H1 (cell line): Measurements from ENCODE around the gene BRMS1. TPM values are rescaled to one million over a fixed set of nuclear protein-coding genes. Genes with fewer than 3 reads are reported as not detected.
A peak's percentile ranks its signal among the peaks of the same experiment; 100 is the strongest.

Source experiments
- CTCF ChIA-PET: fragments of 300-600 bp; sonication (Branson Sonifier 250); formaldehyde crosslinking; loops from one replicate; lab custom pipeline; 2021; ENCODE audit not compliant: partially characterized antibody; lab: Charles Lee
- POLR2A ChIA-PET: fragments of 300-600 bp; sonication (Branson Sonifier 250); formaldehyde crosslinking; loops from one replicate; lab custom pipeline; 2021; ENCODE audit warnings: inconsistent platforms; ENCODE audit not compliant: partially characterized antibody; lab: Charles Lee
- DNase-seq, 2 experiments: peaks; one replicate each; pipeline versions ENCODE4 v3.0.0 to v3.0.0-alpha.2; 2010 to 2022; ENCODE audit warnings: low spot score in 2 of 2, low read depth in 1 of 2, mixed read lengths in 1 of 2
- FAIRE-seq: peaks from 2 replicates; lab custom pipeline; 2011; peaks lifted over from hg19 to GRCh38; lab: Jason Lieb, UNC
- H2AFZ ChIP-seq: 2 replicates; pipeline ENCODE4 v1.8.1; 2012; ENCODE audit warnings: low read length, inconsistent platforms
- H2AK5ac ChIP-seq: 2 replicates; pipeline ENCODE4 v1.6.1; 2013; ENCODE audit warnings: low read depth, low read length
- H2BK120ac ChIP-seq: replicated peaks from 2 replicates; pipeline ENCODE3; 2013; ENCODE audit warnings: low read depth, low read length, inconsistent platforms
- H2BK12ac ChIP-seq: 2 replicates; pipeline ENCODE4 v1.6.1; 2013; ENCODE audit warnings: low read depth, low read length
- H2BK15ac ChIP-seq: 2 replicates; pipeline ENCODE4 v1.6.1; 2013; ENCODE audit warnings: low read length
- H2BK20ac ChIP-seq: 2 replicates; pipeline ENCODE4 v1.6.1; 2013; ENCODE audit warnings: low read length
- H2BK5ac ChIP-seq: 2 replicates; pipeline ENCODE4 v1.6.1; 2013; ENCODE audit warnings: low read depth, low read length
- H3K14ac ChIP-seq: 2 replicates; pipeline ENCODE4 v1.6.1; 2013; ENCODE audit warnings: inconsistent platforms; ENCODE audit not compliant: insufficient read length
- H3K18ac ChIP-seq: 2 replicates; pipeline ENCODE4 v1.6.1; 2013; ENCODE audit warnings: low read length; ENCODE audit errors: extremely low read depth
- H3K23ac ChIP-seq: 2 replicates; pipeline ENCODE4 v1.6.1; 2013; ENCODE audit warnings: inconsistent platforms; ENCODE audit not compliant: insufficient read length
- H3K23me2 ChIP-seq: 2 replicates; pipeline ENCODE4 v1.6.1; 2013; ENCODE audit warnings: low read depth, low read length
- H3K27ac ChIP-seq: 2 replicates; pipeline ENCODE4 v1.6.1; 2011; ENCODE audit warnings: low read depth, low read length, inconsistent platforms
- H3K27me3 ChIP-seq, 4 experiments: replicated peaks in 1 of 4; 1 replicate in 1 of 4; 2 replicates in 3 of 4; pipeline versions ENCODE4 v1.6.1 to v1.8.1; 2011 to 2013; ENCODE audit warnings: low read length in 3 of 4, mild to moderate bottlenecking in 3 of 4, inconsistent platforms in 2 of 4, mixed read lengths in 2 of 4, moderate library complexity in 1 of 4; ENCODE audit not compliant: control insufficient read depth in 3 of 4, insufficient read depth in 3 of 4; ENCODE audit errors: extremely low read depth in 1 of 4
- H3K36me3 ChIP-seq, 4 experiments: 2 replicates each; pipeline versions ENCODE4 v1.6.1 to v1.8.1; 2011 to 2013; ENCODE audit warnings: mild to moderate bottlenecking in 4 of 4, low read length in 3 of 4, moderate library complexity in 2 of 4, control low read depth in 1 of 4, inconsistent platforms in 1 of 4; ENCODE audit not compliant: insufficient read depth in 4 of 4, control insufficient read depth in 2 of 4
- H3K4ac ChIP-seq: replicated peaks from 2 replicates; pipeline ENCODE3; 2013; ENCODE audit warnings: low read length, low read depth, mixed read lengths, inconsistent platforms; ENCODE audit not compliant: insufficient read length
- H3K4me1 ChIP-seq, 4 experiments: replicated peaks in 1 of 4; 1 replicate in 1 of 4; 2 replicates in 3 of 4; pipeline versions ENCODE4 v1.6.1 to v1.8.1; 2011 to 2013; ENCODE audit warnings: low read length in 3 of 4, inconsistent platforms in 2 of 4, mixed read lengths in 1 of 4; ENCODE audit not compliant: insufficient read depth in 4 of 4, control insufficient read depth in 3 of 4
- H3K4me2 ChIP-seq, 2 experiments: 2 replicates each; pipeline versions ENCODE4 v1.6.1 to v1.8.1; 2011 to 2013; ENCODE audit warnings: low read depth in 2 of 2, low read length in 2 of 2, control low read depth in 1 of 2, inconsistent platforms in 1 of 2, mild to moderate bottlenecking in 1 of 2; ENCODE audit not compliant: insufficient read depth in 1 of 2
- H3K4me3 ChIP-seq, 4 experiments: fragments of 200-600, 300-600 bp in 1 of 4; sonication (generic), shearing (Covaris generic), sonication (Bioruptor Twin) in 1 of 4; 2 replicates each; pipeline versions ENCODE4 v1.5.1 to v1.8.1; 2011 to 2016; ENCODE audit warnings: low read length in 4 of 4, low read depth in 3 of 4, control low read depth in 2 of 4, inconsistent platforms in 2 of 4, mild to moderate bottlenecking in 2 of 4, mixed read lengths in 1 of 4, moderate library complexity in 1 of 4; ENCODE audit not compliant: insufficient read depth in 2 of 4; ENCODE audit errors: extremely low read depth in 1 of 4
- H3K56ac ChIP-seq: replicated peaks from 2 replicates; pipeline ENCODE3; 2013; ENCODE audit warnings: low read depth, mild to moderate bottlenecking, mixed read lengths, low read length, inconsistent platforms; ENCODE audit not compliant: insufficient read length
- H3K79me1 ChIP-seq: 2 replicates; pipeline ENCODE4 v1.6.1; 2013; ENCODE audit warnings: low read depth, low read length, control low read depth
- H3K79me2 ChIP-seq, 2 experiments: 2 replicates each; pipeline versions ENCODE4 v1.6.1 to v1.8.1; 2012 to 2013; ENCODE audit warnings: low read length in 2 of 2, mild to moderate bottlenecking in 2 of 2, inconsistent platforms in 1 of 2; ENCODE audit not compliant: insufficient read depth in 2 of 2, control insufficient read depth in 1 of 2
- H3K9ac ChIP-seq, 4 experiments: replicated peaks in 1 of 4; 1 replicate in 1 of 4; 2 replicates in 3 of 4; pipeline versions ENCODE4 v1.6.1 to v1.8.1; 2011 to 2013; ENCODE audit warnings: low read depth in 3 of 4, low read length in 3 of 4, control low read depth in 2 of 4, mild to moderate bottlenecking in 2 of 4, moderate library complexity in 2 of 4, inconsistent platforms in 1 of 4; ENCODE audit errors: extremely low read depth in 1 of 4
- H3K9me3 ChIP-seq, 2 experiments: 2 replicates each; pipeline versions ENCODE4 v1.6.1 to v1.8.1; 2012 to 2013; ENCODE audit warnings: mild to moderate bottlenecking in 2 of 2, moderate library complexity in 2 of 2, control low read depth in 1 of 2, inconsistent platforms in 1 of 2, low read depth in 1 of 2, low read length in 1 of 2, mixed read lengths in 1 of 2; ENCODE audit not compliant: insufficient read depth in 2 of 2
- H4K20me1 ChIP-seq, 2 experiments: replicated peaks in 1 of 2; 2 replicates each; pipeline versions ENCODE3 to v1.8.1; 2011 to 2013; ENCODE audit warnings: inconsistent platforms in 2 of 2, low read length in 2 of 2, mild to moderate bottlenecking in 1 of 2; ENCODE audit not compliant: insufficient read depth in 2 of 2, control insufficient read depth in 1 of 2
- H4K5ac ChIP-seq: 2 replicates; pipeline ENCODE4 v1.6.1; 2013; ENCODE audit warnings: low read length, low read depth, mixed read lengths, inconsistent platforms; ENCODE audit not compliant: insufficient read length
- H4K8ac ChIP-seq: 2 replicates; pipeline ENCODE4 v1.8.0; 2013; ENCODE audit warnings: mild to moderate bottlenecking, moderate library complexity, low read length, inconsistent platforms; ENCODE audit not compliant: insufficient read depth; ENCODE audit errors: extremely low read depth
- H4K91ac ChIP-seq: replicated peaks from 2 replicates; pipeline ENCODE3; 2013; ENCODE audit warnings: low read length, mixed read lengths, inconsistent platforms; ENCODE audit not compliant: insufficient read length
- BACH1 ChIP-seq: IDR thresholded peaks from 2 replicates; pipeline ENCODE4 v1.6.1; 2012; ENCODE audit warnings: low read length, improper control_type of control experiment
- CBX8 ChIP-seq: fragments of 300-800, 300-1000 bp; sonication (generic); IDR thresholded peaks from 2 replicates; pipeline ENCODE4 v1.7.1; 2016; ENCODE audit warnings: low read depth, low read length, borderline replicate concordance
- CTBP2 ChIP-seq: IDR thresholded peaks from 2 replicates; pipeline ENCODE4 v1.7.0; 2011; ENCODE audit warnings: borderline replicate concordance, mild to moderate bottlenecking, moderate library complexity, mixed read lengths, low read length; ENCODE audit not compliant: insufficient read depth, insufficient read length
- GABPA ChIP-seq: IDR thresholded peaks from 2 replicates; pipeline ENCODE4 v1.6.1; 2011; ENCODE audit warnings: mild to moderate bottlenecking, low read length, moderate library complexity, borderline replicate concordance; ENCODE audit not compliant: insufficient read depth
- JUN ChIP-seq: IDR thresholded peaks from 2 replicates; pipeline ENCODE4 v1.6.1; 2011; ENCODE audit warnings: low read depth, mild to moderate bottlenecking, improper control_type of control experiment, low read length
- MAFK ChIP-seq: IDR thresholded peaks from 2 replicates; pipeline ENCODE4 v1.6.1; 2012; ENCODE audit warnings: low read depth, mild to moderate bottlenecking, improper control_type of control experiment, low read length
- RBBP5 ChIP-seq: IDR thresholded peaks from 2 replicates; pipeline ENCODE4 v1.7.1; 2012; ENCODE audit warnings: low read depth, mild to moderate bottlenecking, inconsistent platforms, low read length, moderate library complexity, borderline replicate concordance
- RFX5 ChIP-seq: IDR thresholded peaks from 2 replicates; pipeline ENCODE4 v1.6.1; 2011; ENCODE audit warnings: low read depth, low read length, improper control_type of control experiment, borderline replicate concordance
- SIX5 ChIP-seq: IDR thresholded peaks from 2 replicates; pipeline ENCODE4 v1.6.1; 2011; ENCODE audit warnings: mild to moderate bottlenecking, low read depth, low read length
- SP4 ChIP-seq: IDR thresholded peaks from 2 replicates; pipeline ENCODE4 v1.6.1; 2012; ENCODE audit warnings: low read length, inconsistent platforms
- TBP ChIP-seq: IDR thresholded peaks from 2 replicates; pipeline ENCODE4 v1.6.1; 2011; ENCODE audit warnings: low read depth, low read length, improper control_type of control experiment
- WGBS, 2 experiments: shearing (Covaris generic) in 1 of 2; methylation state at CpG; one replicate each; pipeline versions ENCODE4 v1.1.6 to v1.1.7; 2013 to 2015; ENCODE audit warnings: low lambda C conversion rate in 2 of 2, mixed read lengths in 2 of 2, inconsistent platforms in 1 of 2, low coverage in 1 of 2, missing lambda C conversion rate in 1 of 2; ENCODE audit not compliant: insufficient replicate concordance in 2 of 2, insufficient coverage in 1 of 2, insufficient read length in 1 of 2; ENCODE audit errors: extremely low coverage in 1 of 2, missing lambda C conversion rate in 1 of 2; 5-methylcytosine and 5-hydroxymethylcytosine counted together
- polyA plus RNA-seq, 7 experiments: library from polyadenylated mRNA; depleted of rRNA in 3 of 7; stranded (reverse) in 5 of 7; unstranded in 2 of 7; fragments of >200 nt in 5 of 7; fragments of 200-250 nt in 2 of 7; gene quantifications; 1 replicate in 5 of 7; 2 replicates in 1 of 7; 4 replicates in 1 of 7; pipeline versions ENCODE4 v1.2.1 to v1.2.3, GENCODE V29; 2011 to 2013; ENCODE audit warnings: missing spikeins in 2 of 7, mixed read lengths in 2 of 7
- total RNA-seq: library from RNA; stranded (reverse); fragmentation: NEBNext Ultra II Directional; extraction: Animal tissue kit (Norgen Biotek cat#: 25700); gene quantifications from 2 replicates; pipeline ENCODE4 v1.2.1, GENCODE V29; 2021

Gene BRMS1
- total and polyA plus RNA-seq, 2 of the 8 experiments (the other 6 are each of a cell fraction or from before 2014, with no cell fraction given): 39.2 to 46.1 TPM

DNA sequence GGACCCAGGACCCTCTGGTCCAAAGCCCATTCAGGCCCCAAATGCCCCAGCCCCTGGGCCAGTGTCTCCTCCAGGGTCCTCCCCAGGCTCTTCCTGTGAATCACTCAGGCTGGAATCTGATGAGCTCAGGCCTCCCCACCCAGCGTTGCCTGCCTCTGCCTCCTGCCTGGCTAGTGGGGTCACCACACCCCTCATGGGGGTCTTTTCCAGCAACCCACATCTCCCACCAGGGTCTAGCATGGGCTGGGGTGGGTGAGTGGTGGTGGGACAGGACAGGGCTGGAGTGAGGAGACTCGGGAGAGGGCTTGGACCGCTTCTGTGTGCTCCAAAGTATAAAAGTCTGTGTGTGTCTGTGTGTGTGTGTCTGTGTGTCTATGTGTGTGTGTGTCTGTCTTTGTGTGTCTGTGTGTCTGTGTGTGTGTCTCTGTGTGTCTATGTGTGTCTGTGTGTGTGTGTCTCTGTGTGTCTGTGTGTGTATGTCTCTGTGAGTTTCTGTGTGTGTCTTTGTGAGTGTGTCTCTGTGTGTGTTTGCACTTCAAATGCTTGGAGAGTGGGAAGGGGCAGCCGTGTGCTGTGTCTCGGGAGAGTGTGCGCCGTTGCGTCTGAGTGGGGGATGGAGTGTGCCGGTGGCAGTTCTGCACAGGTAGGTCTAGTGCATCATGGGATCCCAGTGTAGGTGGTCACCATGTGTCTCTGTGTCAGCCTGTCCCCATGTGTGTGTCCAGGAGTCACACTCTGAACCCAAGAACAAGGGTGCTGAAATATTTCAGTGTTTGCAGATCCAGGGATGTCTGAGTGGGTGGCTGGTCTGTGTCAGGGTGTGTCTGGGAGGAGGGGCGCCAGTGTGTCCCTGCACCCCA lies 17.5 kb downstream of the BRMS1 start:
- ChIA-PET POLR2A (interaction anchor here (0.6 to 1.8 kb wide), 3 partner anchors 10 to 26 kb away, joined by 3 to 10 read pairs (median 10); partner anchors contain the start of gene CD248), CTCF (interaction anchor here (1.0 to 4.0 kb wide), 4 partner anchors 9 to 15 kb away, joined by 3 to 73 read pairs (median 11); partner anchors contain the start of genes CD248 and RIN1)
- Histone ChIP-seq H3K18ac (peak overlapping the region; percentile 19; the same call in 1 of the 2 replicates), H3K9me3 (no peaks in the 10 kb centered on the region), H3K56ac (no peak overlapping the region), H4K5ac (no peak overlapping the region), H2BK15ac (peak overlapping the region; percentile 100), H3K27me3 (peaks cover 0 to 7% (median 5%) of the 10 kb centered on the region in 4 experiments; a peak in 2 of 7 replicates), H3K79me2 (no peaks in the 10 kb centered on the region), H3K9ac (peak overlapping the region in 1 of 4 experiments; percentile 6; a peak in 1 of 7 replicates), H3K27ac (no peak overlapping the region), H2AFZ (no peak overlapping the region), H2BK5ac (peak overlapping the region; percentile 75; the same call in 1 of the 2 replicates), H2BK20ac (peak overlapping the region; percentile 82; the same call in 1 of the 2 replicates), H3K4me2 (no peak overlapping the region), H3K23me2 (peaks cover 2% of the 10 kb centered on the region; the same call in 1 of the 2 replicates), H4K8ac (no peak overlapping the region; the same call in 1 of the 2 replicates), H3K14ac (no peak overlapping the region), H4K91ac (peak overlapping the region; percentile 82), H3K4me3 (no peak overlapping the region), H2BK12ac (peak overlapping the region; percentile 99), H3K36me3 (no peaks in the 10 kb centered on the region), H3K79me1 (no peaks in the 10 kb centered on the region), H3K4me1 (peaks cover 5 to 13% (median 8%) of the 10 kb centered on the region in 4 experiments; a peak in 6 of 7 replicates), H2AK5ac (peak overlapping the region; percentile 69), H4K20me1 (no peaks in the 10 kb centered on the region), H3K4ac (peak overlapping the region; percentile 69), H2BK120ac (peak overlapping the region; percentile 33), H3K23ac (no peak overlapping the region)
- no peak for FAIRE-seq
- DNase-seq: peak in 1 of 2 experiments; percentile 50
- 92% methylated on average over 10 of the region's 10 CpGs; no CpG with 5 or more reads in 1 of the 2 experiments for WGBS, 2 experiments
- TF ChIP-seq SIX5 (no peak), JUN (no peak), CTBP2 (no peak), RBBP5 (no peak), TBP (no peak), RFX5 (no peak), CBX8 (no peak), GABPA (no peak), MAFK (no peak), SP4 (no peak), BACH1 (no peak)
